GM19468 (cell line): ENCODE results near the gene RHOT1.
"Not testable (repeated sequence)": the region's sequence is repeated elsewhere in the genome, so short reads cannot be mapped to it uniquely, and the experiment has no call there.

Source experiments
- ATAC-seq: cut with Tn5 transposase; IDR thresholded peaks from one replicate; pipeline ENCODE4 v1.9.1; 2021; ENCODE audit warnings: mild to moderate bottlenecking, moderate library complexity, moderate number of reproducible peaks; ENCODE audit not compliant: unreplicated experiment; ENCODE audit errors: extremely low read depth

The RHOT1 gene

DNA sequence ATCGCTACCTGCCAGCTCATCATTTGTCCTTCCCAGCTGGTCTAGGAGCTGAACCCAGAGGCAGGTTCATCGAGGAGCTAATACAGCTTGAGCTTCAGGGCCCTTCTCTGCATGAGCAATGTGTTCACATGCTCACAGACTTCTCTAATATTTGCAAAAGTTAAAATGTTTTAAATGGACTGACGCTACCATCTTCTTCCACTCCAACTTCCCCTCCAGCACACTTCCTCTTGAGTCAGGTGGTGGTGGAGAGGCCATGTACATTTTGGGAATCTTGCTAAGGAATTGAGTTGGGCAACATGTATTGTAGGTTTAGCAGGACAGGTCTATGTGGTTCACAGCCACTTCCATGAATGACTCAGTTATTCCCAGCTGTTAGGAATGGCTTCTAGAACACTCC, 21.6 kb upstream of the RHOT1 start:
- no peak for ATAC-seq

DNA sequence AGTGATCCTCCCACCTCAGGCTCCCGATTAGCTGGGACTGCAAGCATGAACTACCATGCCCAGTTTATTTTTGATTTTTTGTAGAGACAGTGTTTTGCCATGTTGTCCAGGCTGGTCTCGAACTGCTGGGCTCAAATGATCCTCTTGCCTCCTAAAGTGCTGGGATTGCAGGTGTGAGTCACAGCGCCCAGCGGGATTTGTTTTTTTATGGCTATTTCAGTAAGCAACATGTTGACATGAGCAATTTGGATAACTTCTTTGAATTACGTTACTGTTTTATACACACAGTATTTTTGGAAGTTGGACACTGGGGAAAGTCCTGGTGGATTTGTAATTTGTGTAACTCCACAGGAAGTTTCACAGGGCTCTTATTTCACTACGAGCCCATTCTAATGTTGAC, 18.5 kb upstream of the RHOT1 start:
- no peak for ATAC-seq

DNA sequence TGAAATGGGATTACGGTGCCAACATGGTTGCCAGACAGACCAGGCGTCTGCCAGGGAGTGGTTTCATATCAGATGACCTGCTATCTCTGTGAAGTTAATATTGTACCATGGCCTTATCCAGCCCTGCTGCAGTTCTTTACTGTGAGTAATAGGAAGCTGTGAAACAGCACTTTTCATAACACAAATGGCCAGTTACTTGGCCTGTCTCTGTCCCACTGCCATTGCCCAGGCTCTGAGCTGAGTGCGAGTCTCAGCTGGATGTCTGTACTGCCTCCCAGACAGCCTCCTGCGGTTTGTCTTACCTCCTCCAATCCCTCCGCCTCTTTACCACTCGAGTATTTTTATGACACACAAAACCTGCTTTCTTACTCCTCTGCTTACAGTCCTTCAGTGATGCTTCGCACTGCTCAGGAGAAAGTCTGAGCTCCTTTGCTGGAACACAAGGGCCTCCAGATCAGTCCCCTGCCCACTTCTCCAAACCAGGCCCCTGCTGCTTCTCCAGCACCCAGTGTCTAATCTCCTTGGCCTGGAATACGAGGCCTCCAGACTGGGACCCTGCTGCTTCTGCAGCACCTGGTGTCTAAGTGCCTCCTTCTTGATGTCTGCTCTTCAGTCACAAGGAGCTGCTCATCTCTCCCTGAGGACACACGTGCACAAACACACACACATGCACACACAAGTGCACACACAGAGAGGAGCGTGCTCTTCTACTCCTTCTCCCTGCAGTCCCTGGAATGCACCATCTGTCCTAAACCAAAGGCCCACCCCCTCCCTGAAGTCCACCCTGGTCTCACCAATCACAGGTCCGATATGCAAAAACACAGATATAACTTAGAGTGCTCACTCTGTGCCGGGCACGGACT, 17.1 kb upstream of the RHOT1 start:
- no peak for ATAC-seq

DNA sequence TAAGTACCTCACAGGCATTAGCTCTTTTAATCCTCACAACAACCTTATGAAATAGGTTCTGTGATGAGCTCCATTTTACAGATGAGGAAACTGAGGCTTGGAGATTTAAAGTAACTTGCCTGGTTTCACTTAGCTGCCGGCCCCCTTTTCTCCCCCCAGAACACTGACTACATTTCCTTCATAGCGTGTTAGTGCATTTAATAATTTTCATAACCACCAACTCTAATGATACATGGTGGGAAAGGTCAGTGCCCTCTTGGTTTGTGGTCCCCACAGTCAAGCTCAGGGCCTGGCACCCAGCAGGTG, 16.5 kb upstream of the RHOT1 start:
- ATAC-seq = no peak

DNA sequence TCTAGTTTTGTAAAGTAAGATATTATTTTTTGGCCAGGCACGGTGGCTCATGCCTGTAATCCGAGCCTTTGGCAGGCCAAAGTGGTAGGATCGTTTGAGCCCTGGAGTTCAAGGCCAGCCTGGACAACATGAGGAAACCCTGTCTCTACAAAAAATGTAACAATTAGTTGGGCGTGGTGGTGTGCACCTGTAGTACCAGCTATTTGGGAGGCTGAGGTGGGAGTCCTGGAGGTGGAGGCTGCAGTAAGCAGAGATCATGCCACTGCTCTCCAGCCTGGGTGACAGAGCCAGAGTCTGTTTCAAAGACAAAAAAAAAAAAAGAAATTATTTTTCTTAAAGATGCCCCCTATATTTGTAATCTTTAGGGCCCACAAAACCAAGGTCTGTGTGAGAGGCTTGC, 16.0 kb upstream of the RHOT1 start:
- ATAC-seq = no peak

DNA sequence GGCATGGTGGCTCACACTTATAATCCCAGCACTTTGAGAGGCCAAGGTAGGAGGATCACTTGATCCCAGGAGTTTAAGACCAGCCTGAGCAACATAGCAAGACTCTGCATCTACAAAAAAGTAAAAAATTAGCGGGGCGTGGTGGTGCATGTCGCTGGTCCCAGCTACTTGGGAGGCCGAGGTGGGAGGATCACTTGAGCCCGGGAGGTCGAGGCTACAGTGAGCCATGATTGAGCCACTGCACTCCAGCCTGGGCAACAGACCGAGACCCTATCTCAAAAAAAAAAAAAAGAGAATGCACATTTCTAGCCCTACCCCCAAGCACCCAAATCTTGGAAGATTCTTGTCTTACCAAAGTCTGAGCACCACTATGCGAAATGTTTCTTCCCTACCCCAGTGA, 15.6 kb upstream of the RHOT1 start:
- ATAC-seq = no peak

DNA sequence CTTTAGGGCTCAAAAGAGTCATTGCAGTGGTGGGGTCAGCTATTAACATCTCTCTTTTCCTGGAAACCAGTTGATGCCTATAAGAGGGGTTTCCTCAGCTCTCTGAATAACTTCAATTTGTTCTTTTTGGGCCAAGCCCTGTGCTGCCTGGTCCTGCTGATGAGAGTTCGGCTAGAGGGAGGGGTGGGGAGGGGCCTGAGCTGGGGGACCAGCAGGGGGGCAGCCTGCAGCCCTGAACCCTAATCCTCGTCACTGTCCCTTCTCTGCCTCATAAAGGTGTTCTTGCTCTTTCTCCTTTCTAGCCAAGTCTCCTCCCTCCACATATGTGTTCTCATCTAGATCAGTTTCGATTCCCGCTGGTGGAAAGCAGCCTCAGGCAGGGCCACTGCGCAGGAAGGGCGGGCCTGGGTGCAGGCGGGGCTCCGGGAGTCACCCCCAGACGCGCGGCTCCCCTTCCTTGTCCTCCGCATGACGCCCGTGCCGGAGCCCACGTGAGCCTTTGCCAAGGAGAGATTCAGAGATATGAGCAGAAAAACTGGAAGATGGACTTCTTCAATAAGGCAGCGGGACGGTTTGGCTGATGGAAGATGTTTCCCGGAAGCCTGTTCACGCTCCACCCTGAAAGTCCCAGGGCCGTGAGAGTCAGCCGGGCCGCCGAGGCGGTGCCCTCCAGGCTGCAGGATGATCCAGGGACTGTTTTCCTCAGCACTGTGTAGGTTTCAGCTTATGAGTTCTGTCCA, 15.0 kb upstream of the RHOT1 start:
- peak; percentile 71 for ATAC-seq

DNA sequence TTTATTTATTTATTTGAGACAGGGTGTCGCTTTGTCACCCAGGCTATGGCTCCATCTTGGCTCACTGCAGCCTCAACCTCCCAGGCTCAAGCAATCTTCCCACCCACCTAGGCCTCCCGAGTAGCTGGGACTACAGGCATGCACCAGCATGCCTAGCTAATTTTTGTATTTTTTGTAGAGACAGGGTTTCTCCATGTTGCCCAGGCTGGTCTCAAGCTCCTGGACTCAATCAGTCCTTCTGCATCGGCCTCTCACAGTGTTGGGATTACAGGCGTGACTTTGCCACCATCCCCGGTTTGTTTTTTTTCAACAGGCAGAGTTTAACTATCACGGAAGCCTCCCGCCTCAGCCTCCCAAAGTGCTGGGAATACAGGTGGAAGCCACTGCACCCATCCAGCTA, 13.8 kb upstream of the RHOT1 start:
- ATAC-seq = not testable (repeated sequence)

DNA sequence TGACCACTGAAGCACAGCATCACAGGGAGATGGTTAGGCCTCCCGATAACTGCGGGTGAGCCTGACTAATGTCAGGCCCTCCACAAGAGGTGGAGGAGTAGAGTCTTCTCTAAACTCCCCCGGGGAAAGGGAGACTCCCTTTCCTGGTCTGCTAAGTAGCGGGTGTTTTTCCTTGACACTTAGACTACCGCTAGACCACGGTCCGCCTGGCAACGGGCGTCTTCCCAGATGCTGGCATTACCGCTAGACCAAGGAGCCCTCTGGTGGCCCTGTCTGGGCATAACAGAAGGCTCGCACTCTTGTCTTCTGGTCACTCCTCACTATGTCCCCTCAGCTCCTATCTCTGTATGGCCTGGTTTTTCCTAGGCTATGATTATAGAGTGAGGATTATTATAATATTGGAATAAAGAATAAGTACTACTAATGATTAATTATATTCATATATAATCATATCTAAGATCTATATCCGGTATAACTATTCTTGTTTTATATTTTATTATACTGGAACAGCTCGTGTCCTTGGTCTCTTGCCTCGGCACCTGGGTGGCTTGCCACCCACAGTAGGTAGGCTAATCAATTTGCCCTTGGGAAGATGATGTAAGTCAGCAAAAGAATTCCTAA, 6.7 kb upstream of the RHOT1 start:
- not testable (repeated sequence) for ATAC-seq

DNA sequence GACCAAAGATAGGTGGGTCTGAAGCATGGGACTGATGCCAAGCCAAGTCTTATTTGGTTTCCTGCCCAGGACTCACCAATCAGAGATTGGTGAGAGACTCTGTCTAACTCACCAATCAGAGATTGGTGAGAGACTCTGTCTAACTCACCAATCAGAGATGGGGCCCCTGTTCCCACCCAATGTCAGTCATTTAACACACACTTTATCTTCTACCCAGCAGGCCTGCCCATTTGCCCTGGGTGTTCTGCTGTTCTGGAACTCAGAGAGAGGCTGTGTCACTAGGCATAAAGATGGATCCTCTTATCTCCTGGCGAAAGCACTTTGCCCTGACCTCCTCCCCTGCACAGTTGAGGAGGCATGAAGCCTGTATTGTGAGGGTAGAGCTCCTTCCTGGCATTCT, 5.4 kb upstream of the RHOT1 start:
- ATAC-seq = no peak

DNA sequence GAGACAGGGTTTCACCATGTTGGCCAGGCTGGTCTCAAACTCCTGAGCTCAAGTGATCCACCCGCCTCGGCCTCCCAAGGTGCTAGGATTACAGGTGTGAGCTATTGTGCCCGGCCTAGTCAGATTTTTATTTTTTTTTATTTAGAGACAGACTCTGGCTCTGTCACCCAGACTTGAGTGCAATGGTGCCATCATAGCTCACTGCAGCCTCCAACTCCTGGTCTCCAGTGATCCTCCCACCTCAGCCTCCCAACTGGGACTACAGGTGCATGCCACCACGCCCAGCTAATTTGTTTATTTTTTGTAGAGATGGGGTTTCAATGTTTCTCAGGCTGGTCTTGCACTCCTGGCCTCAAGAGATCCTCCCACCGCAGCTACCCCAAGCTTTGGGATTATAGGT, 2.8 kb upstream of the RHOT1 start:
- ATAC-seq = not testable (repeated sequence)

DNA sequence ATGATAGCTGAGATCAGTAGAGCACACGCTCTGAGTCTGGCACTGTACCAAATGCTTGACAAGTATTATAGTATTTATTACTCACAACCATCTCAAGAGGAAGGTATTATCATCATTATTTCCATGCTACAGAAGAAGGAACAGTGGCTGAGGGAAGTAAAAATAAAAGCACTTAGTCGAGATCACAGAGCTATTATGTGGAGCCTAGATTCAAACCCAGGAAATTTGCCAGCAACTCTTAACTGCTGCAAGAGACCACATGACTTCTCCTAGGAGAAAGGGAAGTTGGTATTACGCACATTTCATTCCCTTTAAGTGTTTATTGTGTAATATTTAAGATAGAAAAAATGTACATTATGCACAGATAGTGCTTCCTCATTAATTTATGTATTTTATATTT, 1.0 kb upstream of the RHOT1 start:
- ATAC-seq = no peak

DNA sequence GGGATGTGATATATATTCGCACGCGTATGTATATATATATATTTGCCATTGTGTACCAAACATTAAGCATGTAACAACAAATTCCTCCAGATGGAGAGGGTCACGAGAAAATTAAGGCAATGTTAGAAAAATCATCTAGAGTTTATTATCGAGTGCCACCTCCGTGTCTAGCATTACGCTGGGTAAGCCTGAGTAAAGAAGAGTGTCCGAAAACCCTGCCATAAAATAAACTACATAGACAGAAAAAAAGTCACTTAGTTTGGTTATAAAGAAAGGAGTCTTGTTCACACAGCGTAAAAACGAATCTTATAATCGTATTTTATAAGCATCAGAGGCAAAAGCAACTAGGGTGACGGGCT, 644 bp upstream of the RHOT1 start:
- ATAC-seq = no peak

DNA sequence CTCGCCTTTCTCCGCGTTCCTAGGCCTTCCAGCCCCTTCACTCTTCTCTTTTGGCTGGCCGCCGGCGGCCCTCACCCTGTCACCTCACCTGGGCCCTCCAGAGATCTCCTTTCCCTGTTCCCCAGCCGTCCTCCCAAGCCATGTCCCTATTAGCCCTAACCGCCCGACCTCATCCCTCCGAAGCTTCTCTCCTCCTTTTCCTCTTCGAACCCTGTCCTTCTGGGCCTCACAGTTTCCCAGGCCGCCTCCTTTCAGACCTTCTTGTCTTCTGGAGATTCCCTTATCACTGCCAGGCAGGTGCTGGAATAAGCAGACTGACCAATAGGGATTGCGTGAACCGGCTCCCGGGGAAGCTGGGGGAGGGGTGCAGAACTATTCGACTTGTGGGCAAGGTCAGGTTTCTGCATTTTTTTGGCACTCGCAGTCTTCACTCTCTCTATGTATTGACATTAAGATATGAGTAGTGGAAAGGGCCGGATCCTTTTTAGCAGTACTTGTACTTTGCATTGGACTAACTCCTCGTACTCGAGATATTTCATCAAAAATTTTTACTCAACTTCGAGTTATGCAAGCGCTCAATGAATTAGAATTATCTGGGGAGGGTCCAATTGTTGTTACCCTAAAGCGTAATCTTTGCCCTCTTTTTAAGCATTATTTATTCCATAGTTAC, 690 bp downstream of the RHOT1 start:
- ATAC-seq = no peak

DNA sequence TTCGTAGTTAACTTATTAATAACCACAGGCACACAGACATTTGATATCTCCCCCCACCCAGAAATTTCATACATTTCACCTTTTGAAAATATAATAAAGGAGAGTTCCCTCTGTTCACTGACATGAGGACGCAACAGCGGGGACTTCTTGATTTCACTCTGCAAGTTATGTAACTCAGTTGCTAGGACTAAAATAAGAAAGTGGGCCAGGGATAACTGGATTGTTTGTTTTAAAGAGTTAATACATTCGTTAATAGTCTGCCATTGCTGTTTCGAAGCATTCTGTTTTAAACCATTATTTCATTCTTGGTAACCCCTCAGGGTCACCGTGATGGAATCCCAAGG, 1.2 kb downstream of the RHOT1 start:
- ATAC-seq = no peak

DNA sequence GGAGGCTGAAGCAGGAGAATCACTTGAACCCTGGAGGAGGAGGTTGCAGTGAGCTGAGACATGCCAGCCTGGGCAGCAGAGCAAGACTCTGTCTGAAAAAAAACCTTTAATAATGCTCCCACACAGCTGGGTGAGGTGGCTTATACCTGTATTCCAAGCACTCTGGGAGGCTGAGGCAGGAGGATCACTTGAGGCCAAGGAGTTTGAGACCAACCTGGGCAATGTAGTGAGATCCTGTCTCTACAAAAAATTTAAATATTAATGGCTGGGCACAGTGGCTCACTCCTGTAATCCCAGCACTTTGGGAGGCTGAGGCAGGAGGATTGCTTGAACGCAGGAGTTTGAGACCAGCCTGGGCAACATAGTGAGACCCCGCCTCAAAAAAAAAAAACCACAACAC, 2.1 kb downstream of the RHOT1 start:
- not testable (repeated sequence) for ATAC-seq

DNA sequence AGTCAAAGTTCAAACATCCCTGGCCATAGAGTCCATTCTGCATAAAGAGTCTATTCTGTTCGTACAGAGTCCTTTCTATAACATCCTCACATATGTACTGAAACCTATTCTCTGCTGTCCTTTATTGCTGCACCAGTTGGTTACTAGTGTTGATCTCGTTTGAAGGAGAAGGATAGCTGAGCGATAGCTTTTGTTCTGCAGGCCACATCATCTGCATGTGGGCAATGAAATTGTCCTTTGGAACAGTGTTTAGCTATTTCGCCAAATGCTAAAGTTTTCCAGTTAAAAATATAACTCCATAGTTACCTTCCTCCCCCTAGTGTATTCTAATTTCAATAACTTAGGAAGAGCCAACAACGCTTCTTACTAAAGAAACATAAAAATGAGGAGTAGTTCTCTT, 6.0 kb downstream of the RHOT1 start:
- no peak for ATAC-seq

DNA sequence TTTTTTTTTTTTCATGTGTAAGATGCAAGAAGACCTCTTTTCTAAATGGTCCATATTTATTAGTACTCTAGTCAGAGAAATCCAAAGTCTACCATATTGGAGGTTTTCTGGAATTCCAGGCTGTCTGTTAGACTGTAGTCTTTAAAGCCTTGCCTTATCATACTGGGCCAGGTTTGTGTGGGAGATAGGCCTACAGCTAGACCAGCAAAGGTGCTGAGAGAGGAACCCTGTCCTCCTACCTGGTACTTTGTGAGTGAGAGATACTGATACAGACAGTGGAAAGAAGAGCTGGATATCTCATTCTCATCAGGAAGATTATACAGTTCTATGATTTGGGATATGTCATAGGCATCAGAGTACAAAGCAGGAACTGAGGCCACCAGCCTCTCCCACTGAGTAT, 8.1 kb downstream of the RHOT1 start:
- no peak for ATAC-seq

DNA sequence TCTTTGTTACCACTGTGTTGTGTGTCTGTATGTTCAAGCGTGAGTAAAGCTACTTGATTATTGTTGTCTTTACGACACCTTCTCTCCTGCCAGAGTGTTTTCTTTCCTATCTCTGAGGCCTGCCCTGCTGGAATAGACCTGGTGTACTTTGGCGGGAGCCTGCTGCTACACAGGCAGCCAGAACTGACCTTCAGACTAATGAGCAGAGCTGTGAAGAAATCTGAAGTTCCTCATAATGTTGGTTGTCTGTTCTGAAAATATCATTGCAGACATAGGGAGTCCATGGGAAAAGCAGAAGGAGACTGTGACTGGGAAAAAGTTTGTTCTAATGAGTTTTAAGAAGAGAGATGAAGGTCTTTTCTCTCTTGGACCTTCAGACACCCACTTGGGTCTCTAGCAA, 9.8 kb downstream of the RHOT1 start:
- no peak for ATAC-seq

DNA sequence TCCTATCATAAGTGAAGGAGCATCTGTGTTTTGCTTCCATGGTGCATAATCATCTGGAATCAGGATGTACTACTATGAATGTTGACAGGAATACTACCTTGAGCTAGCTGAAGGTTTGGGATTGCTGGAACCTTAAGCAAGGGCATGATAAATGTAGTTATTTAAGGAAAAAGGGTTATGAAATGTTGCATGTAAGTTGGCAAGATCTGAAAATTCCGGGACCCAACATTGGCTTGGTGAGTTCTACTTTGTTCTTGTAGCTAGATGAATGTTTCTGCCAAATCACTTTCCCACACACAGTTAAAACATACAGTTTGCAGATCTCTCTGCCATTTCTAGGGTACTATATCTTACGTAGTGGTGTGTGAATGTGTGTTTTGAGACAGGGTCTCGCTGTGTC, 13.6 kb downstream of the RHOT1 start:
- no peak for ATAC-seq

DNA sequence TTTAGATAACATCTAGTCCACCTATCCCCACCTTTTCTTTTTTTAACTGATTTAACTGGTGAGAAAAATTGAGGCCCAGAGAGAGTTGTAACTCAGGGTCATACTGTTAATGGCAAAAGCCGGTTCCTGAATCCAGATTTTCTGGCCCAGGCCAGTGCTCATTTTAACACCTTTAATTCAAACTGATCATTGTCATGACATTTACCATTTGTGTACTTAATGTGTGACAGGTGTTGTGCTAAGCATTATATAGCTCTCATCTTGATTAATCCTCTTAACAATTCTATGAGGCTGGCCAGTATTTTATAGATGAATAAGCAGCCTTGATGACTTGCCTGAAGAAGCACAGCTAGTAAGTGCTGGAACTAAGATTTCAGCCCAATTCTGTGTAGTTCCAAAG, 14.4 kb downstream of the RHOT1 start:
- ATAC-seq = no peak
